GM19455 (cell line): ENCODE measurements around the gene GPR135.

Source experiments
- ATAC-seq: cut with Tn5 transposase; IDR thresholded peaks from one replicate; pipeline ENCODE4 v1.9.1; 2021; ENCODE audit not compliant: unreplicated experiment

GPR135 gene

GRCh38 chr14:59424341-59425071 lies 40.7 kb downstream of the GPR135 start:
- no peak for ATAC-seq

DNA sequence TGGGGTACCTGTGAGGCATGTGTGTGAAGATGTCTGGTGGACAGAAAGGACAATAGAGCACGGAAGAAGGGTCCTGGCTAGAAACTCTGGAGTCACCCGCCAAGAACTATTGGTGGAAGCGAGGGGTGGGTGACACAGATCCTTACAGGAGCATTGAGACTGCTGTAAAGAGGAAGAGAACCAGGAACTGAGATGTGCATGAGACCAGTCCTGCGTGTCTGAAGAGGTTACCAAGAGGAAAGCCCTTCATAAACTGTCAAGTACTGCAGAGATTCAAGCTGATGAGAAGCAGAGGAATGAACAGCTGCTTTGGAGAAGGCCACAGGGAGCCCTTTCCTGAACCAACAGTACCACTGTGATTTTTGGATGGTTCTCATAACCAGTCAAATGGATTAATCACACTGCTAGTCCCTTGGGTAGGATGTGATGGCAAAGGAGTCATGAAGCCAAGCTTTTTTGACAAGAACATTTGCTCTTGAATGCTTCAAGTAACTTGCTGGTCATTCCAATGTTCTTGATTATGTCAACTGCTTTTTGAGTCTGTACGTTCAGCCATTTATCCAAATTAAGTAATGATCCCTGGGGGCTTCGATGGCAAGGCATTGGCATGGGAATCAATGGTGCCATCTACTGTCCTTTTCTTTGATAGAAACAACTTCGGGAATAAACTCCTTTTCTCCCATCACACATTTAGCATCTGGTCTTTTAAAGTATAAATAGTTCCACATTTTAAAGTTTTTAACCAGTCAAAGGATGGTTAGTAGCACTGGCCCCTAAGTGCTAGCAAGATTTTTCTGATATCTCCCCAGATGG lies 42.9 kb downstream of the GPR135 start:
- no peak for ATAC-seq

GRCh38 chr14:59419303-59419702 lies 45.9 kb downstream of the GPR135 start:
- no peak for ATAC-seq

- no peak for ATAC-seq
Measured at GRCh38 chr14:59417311-59417710, 47.9 kb downstream of the GPR135 start.

DNA sequence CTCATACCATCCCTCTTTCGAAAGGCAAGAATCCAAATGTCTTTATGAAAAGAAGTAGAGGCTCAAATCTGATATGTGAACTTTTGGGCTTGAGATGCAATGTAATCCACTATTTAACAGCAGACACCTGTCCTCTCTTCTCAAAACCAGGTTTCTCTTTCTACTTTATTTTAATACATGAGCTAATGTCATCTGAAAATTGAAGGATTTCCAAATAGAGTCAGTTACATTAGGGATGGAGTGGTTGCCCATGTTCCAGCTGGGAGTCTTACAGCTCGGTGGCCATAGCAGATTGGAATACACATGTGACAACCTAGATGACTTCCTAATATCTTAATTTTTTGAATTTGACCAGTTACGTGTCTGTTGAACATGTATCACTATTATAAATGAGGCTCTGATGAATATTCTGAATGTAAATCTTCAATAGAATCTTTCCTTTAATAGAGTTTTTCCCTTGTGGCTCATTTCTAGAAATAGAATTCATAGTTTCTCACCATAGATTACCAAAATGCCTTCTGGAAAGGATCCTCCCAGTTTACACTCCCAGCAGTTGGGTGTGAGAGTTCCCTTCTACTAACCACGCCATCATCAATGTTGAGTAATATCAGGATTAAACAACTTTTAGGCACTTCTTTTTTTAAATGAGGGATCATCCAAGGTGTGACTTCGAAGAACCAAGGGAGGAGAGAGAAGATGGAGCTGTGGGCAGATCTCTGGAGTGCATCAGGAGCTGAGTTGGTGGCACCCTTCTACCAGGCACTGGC lies 49.2 kb downstream of the GPR135 start:
- ATAC-seq = no peak
